Neuronal stem cell (in vitro differentiated cells): ENCODE results near the gene TJP1.

Experiments used
- DNase-seq: peaks from one replicate; pipeline ENCODE4 v3.0.0-alpha.2; 2013; ENCODE audit warnings: low spot score
- H2AFZ ChIP-seq: one replicate; pipeline ENCODE4 v1.6.1; 2013; ENCODE audit warnings: mild to moderate bottlenecking, low read length, inconsistent platforms
- H2AK5ac ChIP-seq: 2 replicates; pipeline ENCODE4 v1.6.1; 2013; ENCODE audit warnings: low read depth, mild to moderate bottlenecking, inconsistent platforms, low read length, moderate library complexity, mixed read lengths
- H2BK120ac ChIP-seq: 2 replicates; pipeline ENCODE4 v1.6.1; 2013; ENCODE audit warnings: low read depth, mild to moderate bottlenecking, inconsistent platforms, low read length, moderate library complexity, mixed read lengths
- H2BK12ac ChIP-seq: one replicate; pipeline ENCODE4 v1.6.1; 2013; ENCODE audit warnings: low read length, inconsistent platforms
- H2BK15ac ChIP-seq: 2 replicates; pipeline ENCODE4 v1.6.1; 2013; ENCODE audit warnings: mild to moderate bottlenecking, low read length, inconsistent platforms, mixed read lengths
- H2BK5ac ChIP-seq: one replicate; pipeline ENCODE4 v1.6.1; 2013; ENCODE audit warnings: inconsistent platforms, mild to moderate bottlenecking, low read length, moderate library complexity
- H3K14ac ChIP-seq: one replicate; pipeline ENCODE4 v1.6.1; 2013; ENCODE audit warnings: low read length, inconsistent platforms
- H3K18ac ChIP-seq: 2 replicates; pipeline ENCODE4 v1.6.1; 2013; ENCODE audit warnings: low read length, inconsistent platforms
- H3K23ac ChIP-seq: 2 replicates; pipeline ENCODE4 v1.6.1; 2013; ENCODE audit warnings: low read depth, mild to moderate bottlenecking, mixed read lengths, low read length, inconsistent platforms; ENCODE audit not compliant: poor library complexity
- H3K27ac ChIP-seq: replicated peaks from 3 replicates; pipeline ENCODE4 v1.5.1; 2013; ENCODE audit warnings: low read length, inconsistent platforms
- H3K27me3 ChIP-seq, 3 experiments: 2 replicates each; pipeline ENCODE4 v1.6.1; 2013; ENCODE audit warnings: low read length in 3 of 3, mild to moderate bottlenecking in 2 of 3, inconsistent platforms in 1 of 3, low read depth in 1 of 3, mixed read lengths in 1 of 3, moderate library complexity in 1 of 3; ENCODE audit not compliant: control insufficient read depth in 3 of 3, insufficient read depth in 3 of 3
- H3K36me3 ChIP-seq, 2 donors: replicated peaks in 1 of 2; 2 replicates each; pipeline ENCODE4 v1.6.1; 2013; ENCODE audit warnings: low read length in 2 of 2; ENCODE audit not compliant: control insufficient read depth in 2 of 2, insufficient read depth in 2 of 2
- H3K4ac ChIP-seq: 2 replicates; pipeline ENCODE4 v1.6.1; 2013; ENCODE audit warnings: inconsistent platforms, mild to moderate bottlenecking, low read length, moderate library complexity
- H3K4me1 ChIP-seq, 2 donors: 1 replicate in 1 of 2; 2 replicates in 1 of 2; pipeline ENCODE4 v1.6.1; 2013; ENCODE audit warnings: low read length in 2 of 2, low read depth in 1 of 2; ENCODE audit not compliant: control insufficient read depth in 2 of 2, insufficient read depth in 1 of 2
- H3K4me2 ChIP-seq: one replicate; pipeline ENCODE4 v1.6.1; 2013; ENCODE audit warnings: mild to moderate bottlenecking, low read length, inconsistent platforms; ENCODE audit not compliant: insufficient read depth, poor library complexity, severe bottlenecking
- H3K4me3 ChIP-seq, 2 donors: 2 replicates each; pipeline ENCODE4 v1.5.1; 2013; ENCODE audit warnings: low read length in 2 of 2, mild to moderate bottlenecking in 2 of 2, inconsistent platforms in 1 of 2, moderate library complexity in 1 of 2
- H3K79me1 ChIP-seq: one replicate; pipeline ENCODE4 v1.6.1; 2013; ENCODE audit warnings: low read depth, mild to moderate bottlenecking, inconsistent platforms, low read length, moderate library complexity
- H3K9ac ChIP-seq: one replicate; pipeline ENCODE4 v1.6.1; 2013; ENCODE audit warnings: mild to moderate bottlenecking, low read depth, low read length, inconsistent platforms; ENCODE audit not compliant: poor library complexity
- H3K9me3 ChIP-seq, 2 donors: replicated peaks in 1 of 2; 2 replicates each; pipeline versions ENCODE3 to v1.6.1; 2013; ENCODE audit warnings: low read length in 2 of 2, mild to moderate bottlenecking in 2 of 2, inconsistent platforms in 1 of 2, low read depth in 1 of 2, mixed read lengths in 1 of 2, moderate library complexity in 1 of 2; ENCODE audit not compliant: control insufficient read depth in 2 of 2, insufficient read depth in 1 of 2
- H4K8ac ChIP-seq: one replicate; pipeline ENCODE4 v1.6.1; 2013; ENCODE audit warnings: low read depth, mild to moderate bottlenecking, inconsistent platforms, low read length, moderate library complexity
- H4K91ac ChIP-seq: one replicate; pipeline ENCODE4 v1.6.1; 2013; ENCODE audit warnings: low read length, low read depth, mild to moderate bottlenecking, inconsistent platforms; ENCODE audit not compliant: poor library complexity
- WGBS, 2 donors: extraction: QIAGEN DNeasy Blood & Tissue Kit; methylation state at CpG; one replicate each; pipeline ENCODE4 v1.1.7; 2013; ENCODE audit warnings: missing lambda C conversion rate in 2 of 2, mixed read lengths in 1 of 2; ENCODE audit not compliant: insufficient read length in 2 of 2, insufficient replicate concordance in 1 of 2; ENCODE audit errors: extremely low coverage in 2 of 2; 5-methylcytosine and 5-hydroxymethylcytosine counted together

TJP1 gene

GRCh38 chr15:29670998-29671981 lies 151.0 kb downstream of the TJP1 start:
- no peaks in the 10 kb centered on the region for H3K36me3 ChIP-seq
- H3K9me3 ChIP-seq, result no peaks in the 10 kb centered on the region
- peaks cover 0 to 5% of the 10 kb centered on the region in 2 donors for H3K4me1 ChIP-seq
- H2BK5ac ChIP-seq, result no peak overlapping the region
- no peak overlapping the region for H3K23ac ChIP-seq
- H2BK12ac ChIP-seq, result no peak overlapping the region
- peaks cover 2% of the 10 kb centered on the region for H3K79me1 ChIP-seq
- H3K4ac ChIP-seq, result no peak overlapping the region
- H3K4me3 ChIP-seq, result no peak overlapping the region
- H3K14ac ChIP-seq, result no peak overlapping the region
- DNase-seq, result no peak
- H4K91ac ChIP-seq, result no peak overlapping the region
- no peak overlapping the region for H3K4me2 ChIP-seq
- H3K27ac ChIP-seq, result peak overlapping the region; percentile 24
- no peak overlapping the region for H2AK5ac ChIP-seq
- peak overlapping the region; percentile 55 for H3K18ac ChIP-seq
- no peak overlapping the region for H2BK120ac ChIP-seq
- H3K9ac ChIP-seq, result no peak overlapping the region
- peaks cover 0 to 15% (median 0%) of the 10 kb centered on the region in 3 experiments for H3K27me3 ChIP-seq
- no peak overlapping the region for H2BK15ac ChIP-seq
- no peak overlapping the region for H2AFZ ChIP-seq
- no CpG with 5 or more reads among the region's 13 CpGs for WGBS, 2 donors
- H4K8ac ChIP-seq, result no peak overlapping the region

DNA sequence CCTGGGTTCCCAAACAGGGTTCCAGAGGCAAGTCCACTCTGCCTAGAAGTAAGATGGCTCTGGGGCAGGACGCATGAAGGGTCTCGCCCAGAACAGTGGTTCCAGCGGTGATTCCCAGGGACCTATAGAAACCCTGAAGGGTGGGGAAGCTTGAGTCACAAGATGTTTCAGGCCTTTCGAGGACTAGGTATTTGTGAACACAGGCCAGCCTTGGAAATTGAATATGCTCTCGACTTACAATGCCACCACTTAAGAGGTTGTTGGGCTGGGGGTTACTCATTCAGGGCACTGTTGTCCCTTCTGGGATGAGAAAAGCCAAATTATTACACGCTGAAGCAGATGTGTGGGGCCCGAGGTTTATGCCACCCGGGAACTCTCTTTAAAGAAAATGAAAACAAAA lies 152.0 kb downstream of the TJP1 start:
- no CpG with 5 or more reads among the region's 8 CpGs for WGBS, 2 donors
- Histone ChIP-seq H3K27ac (no peak overlapping the region), H3K9me3 (no peaks in the 10 kb centered on the region)

DNA sequence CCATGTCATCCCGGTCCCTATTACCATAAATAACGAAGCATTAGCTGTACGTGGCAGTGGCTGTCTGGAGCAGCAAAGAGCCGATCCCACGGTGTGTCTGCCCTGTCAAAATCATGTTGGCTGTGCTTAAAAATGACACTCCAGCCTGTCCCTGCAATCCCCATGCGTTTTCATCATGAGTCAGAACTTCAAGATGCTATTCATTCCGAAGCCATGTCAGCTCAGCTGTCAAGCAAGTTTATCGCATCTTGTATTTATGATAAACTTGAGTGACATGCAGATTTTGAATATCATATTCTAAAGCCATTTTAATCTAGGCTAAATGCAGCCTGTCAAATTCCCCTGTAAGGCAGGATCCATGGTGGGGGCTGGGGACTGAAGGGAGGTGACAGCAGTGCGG lies 152.4 kb downstream of the TJP1 start:
- Histone ChIP-seq H3K79me1 (peaks cover 2% of the 10 kb centered on the region), H3K23ac (no peak overlapping the region), H2BK12ac (no peak overlapping the region), H3K4me1 (peaks cover 0 to 7% of the 10 kb centered on the region in 2 donors), H3K4me3 (no peak overlapping the region), H3K9me3 (no peaks in the 10 kb centered on the region), H2BK120ac (no peak overlapping the region), H3K27ac (no peak overlapping the region), H3K27me3 (peaks cover 0 to 3% (median 0%) of the 10 kb centered on the region in 3 experiments), H4K91ac (no peak overlapping the region), H3K36me3 (no peaks in the 10 kb centered on the region), H3K9ac (no peak overlapping the region), H3K4ac (no peak overlapping the region), H2AFZ (no peak overlapping the region), H2BK5ac (no peak overlapping the region), H4K8ac (no peak overlapping the region), H3K4me2 (no peak overlapping the region), H3K18ac (no peak overlapping the region), H3K14ac (no peak overlapping the region), H2BK15ac (no peak overlapping the region), H2AK5ac (no peak overlapping the region)
- DNase-seq, result no peak
- no CpG with 5 or more reads among the region's 9 CpGs for WGBS, 2 donors

More for the DNA sequence above, 152.0 kb downstream of the TJP1 start:
- Histone ChIP-seq H3K4me3 (no peak overlapping the region), H3K79me1 (peaks cover 2% of the 10 kb centered on the region), H2BK12ac (no peak overlapping the region), H3K4me2 (no peak overlapping the region), H3K18ac (no peak overlapping the region), H2AFZ (no peak overlapping the region), H3K23ac (no peak overlapping the region), H3K14ac (no peak overlapping the region), H2AK5ac (no peak overlapping the region), H2BK120ac (no peak overlapping the region), H3K27me3 (peaks cover 0 to 7% (median 0%) of the 10 kb centered on the region in 3 experiments), H4K91ac (no peak overlapping the region), H2BK5ac (no peak overlapping the region), H3K4me1 (peaks cover 0 to 7% of the 10 kb centered on the region in 2 donors), H3K9ac (no peak overlapping the region), H4K8ac (no peak overlapping the region), H2BK15ac (peak overlapping the region; percentile 46), H3K36me3 (no peaks in the 10 kb centered on the region), H3K4ac (no peak overlapping the region)
- DNase-seq, result no peak

DNA sequence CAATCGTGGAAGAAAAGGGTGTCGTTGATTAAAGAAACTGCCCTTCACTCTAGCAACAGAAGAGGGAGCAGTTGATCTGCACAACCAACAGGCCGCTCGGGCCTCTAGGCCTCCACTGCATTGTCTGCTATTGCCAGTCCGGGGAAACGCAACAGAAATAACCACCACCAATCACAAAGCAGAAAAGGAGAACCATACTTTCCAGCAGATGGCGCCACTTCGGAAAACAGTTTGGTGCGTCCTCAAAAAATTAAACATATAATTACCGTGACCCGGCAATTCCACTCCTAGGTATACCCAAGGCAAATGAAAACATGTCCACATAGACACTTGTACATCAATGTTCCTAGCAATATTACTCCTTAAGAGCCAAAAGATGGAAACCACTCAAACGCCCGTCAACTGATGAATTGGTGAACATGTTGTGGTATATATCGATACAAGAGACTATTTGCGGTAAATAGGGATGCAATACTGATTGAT lies 154.1 kb downstream of the TJP1 start:
- Histone ChIP-seq H3K9me3 (no peaks in the 10 kb centered on the region), H3K9ac (no peak overlapping the region), H3K4me3 (no peak overlapping the region), H3K23ac (no peak overlapping the region), H2BK5ac (no peak overlapping the region), H3K14ac (no peak overlapping the region), H2BK15ac (no peak overlapping the region), H2BK12ac (no peak overlapping the region), H2BK120ac (no peak overlapping the region), H3K27ac (no peak overlapping the region), H2AFZ (no peak overlapping the region), H3K4me1 (peaks cover 0 to 7% of the 10 kb centered on the region in 2 donors), H3K18ac (no peak overlapping the region), H4K91ac (no peak overlapping the region), H3K27me3 (peaks cover 0 to 3% (median 0%) of the 10 kb centered on the region in 3 experiments), H4K8ac (no peak overlapping the region), H2AK5ac (no peak overlapping the region), H3K4ac (no peak overlapping the region), H3K36me3 (no peaks in the 10 kb centered on the region), H3K4me2 (no peak overlapping the region), H3K79me1 (peaks cover 2% of the 10 kb centered on the region)
- peak; percentile 64 for DNase-seq
- no CpG with 5 or more reads among the region's 15 CpGs for WGBS, 2 donors
